ENCODE measurements around the gene PLA2G6.

- TF ChIP-seq CTCF (IDR thresholded peaks at IDR 0.05): no peak
- TF ChIP-seq POLR2A (IDR thresholded peaks at IDR 0.05): no peak
Observed at GRCh38 chr22:38103641-38104040, 78.0 kb downstream of the PLA2G6 start.
